Neutrophil (primary cell): Measurements from ENCODE around the gene RIPK3.
A peak's percentile ranks its signal among the peaks of the same experiment; 100 is the strongest.

ENCODE experiments used
- H3K27ac ChIP-seq: fragments of 200-600 bp; sonication (generic); 2 replicates; pipeline ENCODE4 v1.5.1; 2016; ENCODE audit warnings: mild to moderate bottlenecking, moderate library complexity
- H3K27me3 ChIP-seq: fragments of 200-600 bp; sonication (generic); 2 replicates; pipeline ENCODE4 v1.6.0; 2016; ENCODE audit warnings: mild to moderate bottlenecking
- H3K36me3 ChIP-seq: fragments of 200-600 bp; sonication (generic); 2 replicates; pipeline ENCODE4 v1.5.1; 2017
- H3K4me1 ChIP-seq, 2 experiments: fragments of 200-600 bp in 1 of 2; sonication (generic) in 1 of 2; 1 replicate in 1 of 2; 2 replicates in 1 of 2; pipeline versions ENCODE4 v1.5.1 to v1.6.1; 2013 to 2016; ENCODE audit warnings: low read depth in 1 of 2, low read length in 1 of 2, mild to moderate bottlenecking in 1 of 2, moderate library complexity in 1 of 2; ENCODE audit not compliant: control insufficient read depth in 1 of 2, insufficient read depth in 1 of 2
- H3K4me3 ChIP-seq, 2 experiments: fragments of 200-600 bp in 1 of 2; sonication (generic) in 1 of 2; 1 replicate in 1 of 2; 2 replicates in 1 of 2; pipeline ENCODE4 v1.5.1; 2013 to 2016; ENCODE audit warnings: low read depth in 1 of 2, low read length in 1 of 2, mild to moderate bottlenecking in 1 of 2, moderate library complexity in 1 of 2
- H3K9me3 ChIP-seq: fragments of 200-600 bp; sonication (generic); 2 replicates; pipeline ENCODE4 v1.5.1; 2016
- CTCF ChIP-seq: fragments of 200-600 bp; sonication (generic); IDR thresholded peaks from 2 replicates; pipeline ENCODE4 v1.5.1; 2016; ENCODE audit warnings: antibody characterized with exemption

The RIPK3 gene

GRCh38 chr14:24312736-24313507 lies 26.9 kb downstream of the RIPK3 start:
- Histone ChIP-seq H3K27ac (peak overlapping the region; percentile 97), H3K9me3 (no peaks in the 10 kb centered on the region), H3K4me3 (peak overlapping the region; percentile 74 to 86), H3K27me3 (no peaks in the 10 kb centered on the region), H3K36me3 (peaks cover 21% of the 10 kb centered on the region), H3K4me1 (peaks cover 98 to 100% of the 10 kb centered on the region in 2 experiments)
- peak; percentile 20 for TF ChIP-seq CTCF

GRCh38 chr14:24311837-24312615 lies 27.8 kb downstream of the RIPK3 start:
- peaks cover 94 to 99% of the 10 kb centered on the region in 2 experiments for H3K4me1 ChIP-seq
- no peaks in the 10 kb centered on the region for H3K9me3 ChIP-seq
- peak overlapping the region; percentile 97 for H3K27ac ChIP-seq
- TF ChIP-seq CTCF = peak; percentile 45
- H3K27me3 ChIP-seq = no peaks in the 10 kb centered on the region
- peaks cover 23% of the 10 kb centered on the region for H3K36me3 ChIP-seq
- H3K4me3 ChIP-seq = peak overlapping the region; percentile 74 to 86

- Histone ChIP-seq H3K27me3 (no peaks in the 10 kb centered on the region), H3K4me3 (peak within 1 kb of the TSS; percentile 74 to 86), H3K9me3 (no peaks in the 10 kb centered on the region), H3K4me1 (peaks cover 83 to 88% of the 10 kb centered on the region in 2 experiments), H3K27ac (peak within 1 kb of the TSS; percentile 97), H3K36me3 (peaks cover 23% of the 10 kb centered on the region)
- peak; percentile 80 for TF ChIP-seq CTCF
Measured at GRCh38 chr14:24310646-24311604, 28.9 kb downstream of the RIPK3 start, which contains the start of gene LTB4R. LTB4R (plus strand) TSS chr14:24311502; CDS start chr14:24315652, 4,150 bp downstream.

GRCh38 chr14:24310265-24310645 lies 29.5 kb downstream of the RIPK3 start:
- no peaks in the 10 kb centered on the region for H3K27me3 ChIP-seq
- no peak for TF ChIP-seq CTCF
- peaks cover 28% of the 10 kb centered on the region for H3K36me3 ChIP-seq
- H3K4me1 ChIP-seq = peaks cover 76 to 81% of the 10 kb centered on the region in 2 experiments
- peak overlapping the region; percentile 74 to 86 for H3K4me3 ChIP-seq
- H3K9me3 ChIP-seq = no peaks in the 10 kb centered on the region
- H3K27ac ChIP-seq = peak overlapping the region; percentile 97
